H1 (cell line): Measurements from ENCODE around the gene SPEF1. TPM values are rescaled to one million over a fixed set of nuclear protein-coding genes. Genes with fewer than 3 reads are reported as not detected.

ENCODE experiments used
- PHF8 ChIP-seq: fragments of 200-600 bp; sonication (generic); conservative IDR thresholded peaks from 2 replicates; pipeline ENCODE4 v1.7.1; 2012; ENCODE audit warnings: low read depth, mild to moderate bottlenecking, inconsistent platforms, low read length, moderate library complexity
- POLR2AphosphoS5 ChIP-seq: IDR thresholded peaks from 2 replicates; pipeline ENCODE4 v1.6.1; 2011; ENCODE audit warnings: low read depth, low read length
- SUZ12 ChIP-seq: fragments of 200-600 bp; sonication (generic); IDR thresholded peaks from 2 replicates; pipeline ENCODE4 v1.6.1; 2012; ENCODE audit warnings: mild to moderate bottlenecking, inconsistent platforms, low read length, moderate library complexity, mixed read lengths
- polyA plus RNA-seq, 7 experiments: library from polyadenylated mRNA; depleted of rRNA in 3 of 7; stranded (reverse) in 5 of 7; unstranded in 2 of 7; fragments of >200 nt in 5 of 7; fragments of 200-250 nt in 2 of 7; gene quantifications; 1 replicate in 5 of 7; 2 replicates in 1 of 7; 4 replicates in 1 of 7; pipeline versions ENCODE4 v1.2.1 to v1.2.3, GENCODE V29; 2011 to 2013; ENCODE audit warnings: missing spikeins in 2 of 7, mixed read lengths in 2 of 7
- total RNA-seq: library from RNA; stranded (reverse); fragmentation: NEBNext Ultra II Directional; extraction: Animal tissue kit (Norgen Biotek cat#: 25700); gene quantifications from 2 replicates; pipeline ENCODE4 v1.2.1, GENCODE V29; 2021

The SPEF1 gene
- total and polyA plus RNA-seq, 2 of the 8 experiments (the other 6 are each of a cell fraction or from before 2014, with no cell fraction given), result 0.51 to 0.71 TPM

DNA sequence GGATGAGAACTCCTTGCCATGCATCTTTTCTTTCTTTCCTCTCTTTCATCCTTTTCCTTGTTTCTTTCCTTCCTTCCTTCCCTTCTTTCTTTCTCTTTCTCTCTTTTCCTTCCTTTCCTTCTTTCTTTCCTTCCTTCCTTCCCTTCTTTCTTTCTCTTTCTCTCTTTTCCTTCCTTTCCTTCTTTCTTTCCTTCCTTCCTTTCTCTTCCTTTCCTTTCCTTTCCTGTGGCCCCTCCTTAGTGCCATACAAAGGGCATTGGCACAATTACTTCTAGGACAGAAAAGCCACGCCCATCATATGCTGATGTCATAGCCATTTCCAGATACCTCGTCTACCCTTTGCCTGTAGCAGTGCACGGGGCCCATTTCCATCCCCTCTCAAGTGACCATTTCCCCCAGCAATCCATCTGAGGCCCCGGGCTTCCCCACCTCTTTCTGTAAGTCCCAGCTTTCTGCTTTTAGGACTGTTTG lies 7.5 kb upstream of the SPEF1 start (continued):
- TF ChIP-seq SUZ12, result no peak
- TF ChIP-seq PHF8, result no peak
- TF ChIP-seq POLR2AphosphoS5, result no peak
